Fibroblast of lung (primary cell): ENCODE data around the gene NKAIN2. TPM values are rescaled to one million over a fixed set of nuclear protein-coding genes. Genes with fewer than 3 reads are reported as not detected.

Source experiments
- DNase-seq, 2 donors: peaks; one replicate each; pipeline versions ENCODE4 v3.0.0 to v3.0.0-alpha.2; 2010; ENCODE audit warnings: low read depth in 2 of 2
- H2AFZ ChIP-seq: 2 replicates; pipeline ENCODE4 v1.5.1; 2012; ENCODE audit warnings: low read length, control low read depth, inconsistent platforms
- H3K27ac ChIP-seq: 2 replicates; pipeline ENCODE4 v1.5.1; 2011; ENCODE audit warnings: low read length, control low read depth; ENCODE audit not compliant: insufficient read depth
- H3K27me3 ChIP-seq: 2 replicates; pipeline ENCODE4 v1.5.1; 2011; ENCODE audit warnings: mild to moderate bottlenecking, low read length; ENCODE audit not compliant: control insufficient read depth, insufficient read depth
- H3K36me3 ChIP-seq: 2 replicates; pipeline ENCODE4 v1.5.1; 2011; ENCODE audit warnings: low read length; ENCODE audit not compliant: control insufficient read depth, insufficient read depth
- H3K4me1 ChIP-seq: 2 replicates; pipeline ENCODE4 v1.5.1; 2011; ENCODE audit warnings: low read length; ENCODE audit not compliant: control insufficient read depth, insufficient read depth; ENCODE audit errors: extremely low read depth
- H3K4me2 ChIP-seq: 2 replicates; pipeline ENCODE4 v1.5.1; 2011; ENCODE audit warnings: low read length, control low read depth; ENCODE audit not compliant: insufficient read depth; ENCODE audit errors: extremely low read depth
- H3K4me3 ChIP-seq, 4 experiments: fragments of 200-600 bp in 1 of 4; sonication (generic) in 1 of 4; replicated peaks in 1 of 4; 2 replicates each; pipeline ENCODE4 v1.5.1; 2011 to 2016; ENCODE audit warnings: low read length in 4 of 4, low read depth in 3 of 4, mild to moderate bottlenecking in 3 of 4, control low read depth in 2 of 4, inconsistent platforms in 1 of 4, mixed read lengths in 1 of 4; ENCODE audit not compliant: insufficient read depth in 1 of 4; ENCODE audit errors: control extremely low read depth in 1 of 4
- H3K79me2 ChIP-seq: 2 replicates; pipeline ENCODE4 v1.5.1; 2012; ENCODE audit warnings: mild to moderate bottlenecking, low read length, inconsistent platforms; ENCODE audit not compliant: control insufficient read depth, insufficient read depth
- H3K9ac ChIP-seq: 2 replicates; pipeline ENCODE4 v1.5.1; 2011; ENCODE audit warnings: mild to moderate bottlenecking, low read length, control low read depth; ENCODE audit not compliant: insufficient read depth
- H3K9me3 ChIP-seq: 2 replicates; pipeline ENCODE4 v1.5.1; 2012; ENCODE audit warnings: low read depth, low read length; ENCODE audit not compliant: control insufficient read depth, insufficient read depth
- H4K20me1 ChIP-seq: 2 replicates; pipeline ENCODE4 v1.5.1; 2011; ENCODE audit warnings: low read length; ENCODE audit not compliant: control insufficient read depth, insufficient read depth; ENCODE audit errors: extremely low read depth
- CTCF ChIP-seq, 2 donors: IDR thresholded peaks in 1 of 2; conservative IDR thresholded peaks in 1 of 2; 1 replicate in 1 of 2; 2 replicates in 1 of 2; pipeline ENCODE4 v1.5.1; 2011 to 2012; ENCODE audit warnings: low read length in 2 of 2, control low read depth in 1 of 2, inconsistent platforms in 1 of 2, low read depth in 1 of 2, mild to moderate bottlenecking in 1 of 2
- EZH2 ChIP-seq: IDR thresholded peaks from 2 replicates; pipeline ENCODE4 v1.5.1; 2012; ENCODE audit warnings: low read length, control low read depth, mild to moderate bottlenecking; ENCODE audit errors: missing control alignments
- polyA plus RNA-seq, 2 donors: library from polyadenylated mRNA; depleted of rRNA in 1 of 2; stranded (reverse) in 1 of 2; unstranded in 1 of 2; fragments of >200 nt; gene quantifications; 2 replicates each; pipeline ENCODE4 v1.2.1, GENCODE V29; 2011 to 2012; ENCODE audit warnings: missing spikeins in 1 of 2
- total RNA-seq: library from RNA; depleted of rRNA; stranded (reverse); fragments of >200 nt; gene quantifications from 2 replicates; pipeline ENCODE4 v1.2.1, GENCODE V29; 2014

NKAIN2 gene
- total and polyA plus RNA-seq, 2 donors (not counting 1 experiment from before 2014, with no cell fraction given) = not detected

GRCh38 chr6:124858564-124858963, 1054.9 kb downstream of the NKAIN2 start:
- H3K4me2 ChIP-seq = no peak overlapping the region
- H3K27me3 ChIP-seq = no peaks in the 10 kb centered on the region
- no peaks in the 10 kb centered on the region for H3K36me3 ChIP-seq
- no peaks in the 10 kb centered on the region for H3K4me1 ChIP-seq
- no peak overlapping the region for H3K4me3 ChIP-seq
- no peak overlapping the region for H2AFZ ChIP-seq
- TF ChIP-seq EZH2 (no peak), CTCF (conservative IDR thresholded peaks at IDR 0.05 in 1 of 2, IDR thresholded peaks at IDR 0.05 in 1 of 2; ENCODE audit: low read depth in 1 of 2, low read length in 2 of 2) (no peak)
- H3K79me2 ChIP-seq = no peaks in the 10 kb centered on the region
- H3K9me3 ChIP-seq = no peaks in the 10 kb centered on the region
- no peak for DNase-seq
- H3K9ac ChIP-seq = no peak overlapping the region
- H3K27ac ChIP-seq = no peak overlapping the region
- H4K20me1 ChIP-seq = no peaks in the 10 kb centered on the region

- H3K27me3 ChIP-seq = no peaks in the 10 kb centered on the region
- no peak overlapping the region for H3K27ac ChIP-seq
- H3K9me3 ChIP-seq = no peaks in the 10 kb centered on the region
- H2AFZ ChIP-seq = no peak overlapping the region
- TF ChIP-seq EZH2 (no peak), CTCF (conservative IDR thresholded peaks at IDR 0.05 in 1 of 2, IDR thresholded peaks at IDR 0.05 in 1 of 2; ENCODE audit: low read depth in 1 of 2, low read length in 2 of 2) (no peak)
- no peaks in the 10 kb centered on the region for H3K79me2 ChIP-seq
- H3K4me3 ChIP-seq = no peak overlapping the region
- no peak overlapping the region for H3K4me2 ChIP-seq
- no peak for DNase-seq
- H3K9ac ChIP-seq = no peak overlapping the region
- no peaks in the 10 kb centered on the region for H3K36me3 ChIP-seq
- no peaks in the 10 kb centered on the region for H3K4me1 ChIP-seq
- H4K20me1 ChIP-seq = no peaks in the 10 kb centered on the region
These were observed 1055.7 kb downstream of the NKAIN2 start for GRCh38 chr6:124859366-124859765.

- Histone ChIP-seq H3K36me3 (no peaks in the 10 kb centered on the region), H2AFZ (no peak overlapping the region), H3K27me3 (no peaks in the 10 kb centered on the region), H4K20me1 (no peaks in the 10 kb centered on the region), H3K4me2 (no peak overlapping the region), H3K27ac (no peak overlapping the region), H3K9me3 (no peaks in the 10 kb centered on the region), H3K4me1 (peaks cover 2% of the 10 kb centered on the region), H3K4me3 (no peak overlapping the region), H3K79me2 (no peaks in the 10 kb centered on the region), H3K9ac (no peak overlapping the region)
- no peak for DNase-seq
- no peak for TF ChIP-seq CTCF (conservative IDR thresholded peaks at IDR 0.05 in 1 of 2, IDR thresholded peaks at IDR 0.05 in 1 of 2; ENCODE audit: low read depth in 1 of 2, low read length in 2 of 2)
- no peak for TF ChIP-seq EZH2
These were observed 1062.4 kb downstream of the NKAIN2 start for GRCh38 chr6:124866040-124866439.
